ENCODE measurements around the gene SEMA4B.
"Not testable (repeated sequence)": the region's sequence is repeated elsewhere in the genome, so short reads cannot be mapped to it uniquely, and the experiment has no call there.

The SEMA4B gene

DNA sequence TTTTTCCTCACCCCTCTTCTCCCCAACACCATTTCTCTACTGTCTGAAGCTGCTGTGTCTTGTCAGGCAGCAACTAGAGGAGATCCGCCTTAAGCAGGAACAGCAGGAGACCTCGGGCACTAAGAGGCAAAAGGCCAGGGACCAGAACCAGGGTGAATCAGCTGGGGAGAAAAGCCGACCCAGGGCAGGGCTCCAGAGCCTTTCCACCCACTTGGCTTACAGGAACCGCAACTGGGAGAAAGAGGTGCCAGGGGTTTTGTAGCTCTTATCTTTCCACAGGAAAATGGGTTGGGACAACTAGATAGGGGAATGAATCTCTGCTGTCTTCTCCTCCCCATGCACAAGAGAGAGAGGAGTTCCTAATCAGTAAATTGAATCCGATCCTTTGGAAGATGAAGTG, 61.3 kb downstream of the SEMA4B start:
- no peak for DNase-seq

DNA sequence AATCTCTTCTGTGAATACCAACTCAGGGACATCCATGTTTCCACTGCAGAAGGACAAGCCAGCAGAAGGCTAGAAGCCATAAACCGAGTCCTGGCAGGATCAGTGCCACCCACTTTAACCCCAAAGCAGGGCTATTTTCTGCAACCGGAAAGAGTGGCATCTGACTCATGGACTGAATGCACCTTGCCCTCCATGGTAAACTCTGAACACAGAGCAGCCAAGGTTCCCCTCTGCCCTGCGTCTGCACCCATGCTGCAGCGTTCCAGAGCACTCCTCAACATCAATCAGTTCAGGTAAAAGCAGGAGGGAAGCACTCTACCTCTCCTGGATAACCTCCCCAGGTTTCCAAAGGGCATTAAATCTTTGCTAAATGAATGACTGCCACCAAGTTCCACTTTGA, 63.5 kb downstream of the SEMA4B start:
- DNase-seq, result peak; percentile 63 to 70

DNA sequence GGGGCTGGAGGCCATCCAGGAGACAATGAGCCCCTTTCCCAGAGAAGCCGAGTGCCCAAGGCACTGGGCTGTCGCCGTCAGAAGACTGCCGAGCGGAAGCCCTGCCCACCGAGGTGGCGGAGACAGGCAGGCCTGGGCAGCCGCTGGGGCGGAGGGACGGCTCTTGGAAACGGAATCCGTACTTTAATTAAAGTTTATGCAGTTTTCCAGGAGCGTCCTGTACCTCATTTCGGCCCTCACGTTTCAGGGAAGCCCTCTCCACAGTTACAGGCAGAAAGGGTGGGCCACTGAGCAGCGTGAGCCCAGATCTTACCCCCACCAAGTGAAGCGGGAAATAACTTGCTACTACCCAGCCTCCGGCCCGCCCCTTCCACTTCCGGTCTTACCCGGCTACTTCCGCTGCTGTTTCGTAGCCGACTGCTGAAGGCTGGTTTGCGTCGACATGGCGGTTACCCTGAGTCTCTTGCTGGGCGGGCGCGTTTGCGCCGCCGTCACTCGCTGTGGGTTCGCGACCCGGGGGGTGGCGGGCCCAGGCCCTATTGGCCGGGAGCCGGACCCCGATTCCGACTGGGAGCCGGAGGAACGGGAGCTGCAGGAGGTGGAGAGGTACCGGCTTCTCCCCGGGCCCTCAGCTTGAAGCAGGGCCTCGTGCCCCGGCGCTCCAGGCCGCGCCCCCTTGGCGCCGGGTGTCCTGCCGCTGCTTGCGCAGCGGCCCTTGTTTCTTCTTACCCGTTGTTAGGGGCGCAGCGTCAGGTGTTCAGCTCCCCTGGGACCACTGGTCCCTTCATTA, 64.3 kb downstream of the SEMA4B start, which contains the start of gene NGRN:
Gene NGRN (plus strand): TSS at position 402 of the 790 bp plus-strand sequence. CDS start 41 bp downstream, at position 443.
- peak; percentile 93 for DNase-seq

- DNase-seq, result peak; percentile 18 to 29
Measured at GRCh38 chr15:90266061-90266431, 64.9 kb downstream of the SEMA4B start.

DNA sequence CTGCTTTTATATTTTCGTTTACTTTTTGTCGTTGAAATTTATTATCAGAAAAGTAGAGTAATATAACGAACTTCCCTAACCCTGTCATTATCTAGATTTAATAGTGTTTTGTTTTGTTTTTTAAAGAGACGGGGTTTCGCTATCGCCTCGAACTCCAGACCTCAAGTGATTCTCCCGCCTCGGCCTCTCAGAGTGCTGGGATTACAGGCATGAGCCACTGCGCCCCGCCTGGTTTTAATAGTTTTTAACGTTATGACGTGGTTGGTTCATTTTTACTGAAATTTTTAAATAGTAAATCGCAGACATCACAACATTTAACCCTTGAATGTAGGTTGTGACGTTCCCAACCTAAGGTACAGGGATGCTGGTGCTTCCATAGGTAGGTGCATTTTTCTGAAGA, 65.4 kb downstream of the SEMA4B start:
- DNase-seq, result no peak

DNA sequence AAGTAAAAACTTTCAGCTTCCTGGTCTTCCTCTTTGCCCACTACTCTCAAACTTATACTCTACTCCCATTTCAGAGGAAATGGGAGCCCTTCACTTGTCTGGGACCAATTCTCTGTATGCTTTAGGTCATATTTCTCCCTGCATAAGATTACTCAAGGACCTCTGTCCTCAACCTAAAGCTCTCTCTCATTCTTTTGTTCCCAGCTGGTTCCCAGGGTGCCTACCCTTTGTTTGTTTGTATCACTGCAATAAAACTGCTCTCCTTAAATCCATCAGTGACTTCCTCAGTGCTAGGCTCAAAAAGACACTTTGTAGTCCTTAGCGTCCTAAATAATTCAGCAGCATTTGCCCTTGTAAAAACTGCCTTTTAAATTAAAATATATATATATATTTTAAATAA, 67.3 kb downstream of the SEMA4B start:
- DNase-seq, result no peak

- no peak for DNase-seq
Measured at GRCh38 chr15:90270502-90271150, 69.5 kb downstream of the SEMA4B start.

DNA sequence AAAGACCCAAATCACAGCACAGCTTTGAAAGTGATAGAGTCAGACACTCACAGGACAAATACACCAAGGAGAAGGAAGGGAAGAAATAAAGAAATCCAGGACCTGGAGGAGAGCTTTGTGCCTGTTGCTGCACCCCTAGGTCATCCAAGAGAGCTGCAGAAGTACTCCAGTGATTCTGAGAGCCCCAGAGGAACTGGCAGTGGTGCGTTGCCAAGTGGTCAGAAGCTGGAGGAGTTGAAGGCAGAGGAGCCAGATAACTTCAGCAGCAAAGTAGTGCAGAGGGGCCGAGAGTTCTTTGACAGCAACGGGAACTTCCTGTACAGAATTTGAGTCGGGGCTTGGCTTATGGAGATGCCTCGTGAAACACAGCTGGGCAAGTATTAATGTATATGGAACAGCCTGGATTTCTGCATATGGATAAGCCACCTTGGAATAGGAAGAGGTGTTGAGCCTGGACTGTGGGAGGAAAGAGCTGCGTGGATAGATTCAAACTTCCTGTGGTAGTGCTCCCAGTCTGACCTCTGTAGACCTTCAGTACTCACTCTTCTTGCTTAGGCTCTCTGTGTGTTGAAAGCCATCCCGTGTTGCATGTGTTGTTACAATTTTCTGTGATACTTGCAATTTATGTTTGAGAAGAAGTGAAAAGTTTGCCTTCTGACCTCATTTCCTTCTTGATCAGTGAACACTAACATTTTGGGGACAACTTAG, 70.5 kb downstream of the SEMA4B start:
- no peak for DNase-seq

DNA sequence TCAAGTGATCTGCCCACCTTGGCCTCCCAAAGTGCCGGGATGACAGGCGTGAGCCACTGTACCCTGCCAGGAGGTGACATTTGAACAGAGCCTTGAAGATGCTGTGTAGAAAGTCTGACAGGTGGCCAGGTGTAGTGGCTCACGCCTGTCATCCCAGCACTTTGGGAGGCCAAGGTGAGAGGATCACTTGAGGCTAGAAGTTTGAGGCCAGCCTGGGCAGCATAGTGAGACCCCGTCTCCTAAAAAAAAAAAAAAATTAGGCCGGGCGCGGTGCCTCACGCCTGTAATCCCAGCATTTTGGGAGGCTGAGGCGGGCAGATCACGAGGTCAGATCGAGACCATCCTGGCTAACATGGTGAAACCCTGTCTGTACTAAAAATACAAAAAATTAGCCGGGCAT, 77.3 kb downstream of the SEMA4B start:
- not testable (repeated sequence) for DNase-seq

Data from inflammatory macrophage (primary cell).